GM12891 (cell line): ENCODE results near the gene RHOU.

Source experiments
- PAX5 ChIP-seq: IDR thresholded peaks from 2 replicates; pipeline ENCODE4 v1.6.1; 2011; ENCODE audit warnings: low read length, moderate library complexity, mild to moderate bottlenecking; ENCODE audit not compliant: insufficient read depth, severe bottlenecking
- POLR2A ChIP-seq: IDR thresholded peaks from 2 replicates; pipeline ENCODE4 v1.6.1; 2011; ENCODE audit warnings: low read depth, low read length, control low read depth
- POLR2AphosphoS5 ChIP-seq: IDR thresholded peaks from 2 replicates; pipeline ENCODE4 v1.6.1; 2011; ENCODE audit warnings: low read depth, low read length, control low read depth
- POU2F2 ChIP-seq: IDR thresholded peaks from 2 replicates; pipeline ENCODE4 v1.6.1; 2011; ENCODE audit warnings: low read depth, mild to moderate bottlenecking, control low read depth, low read length, moderate library complexity
- SPI1 ChIP-seq: IDR thresholded peaks from 2 replicates; pipeline ENCODE4 v1.6.1; 2011; ENCODE audit warnings: low read depth, low read length, control low read depth
- TAF1 ChIP-seq: IDR thresholded peaks from 2 replicates; pipeline ENCODE4 v1.6.1; 2011; ENCODE audit warnings: low read depth, low read length, control low read depth

- TF ChIP-seq POLR2A = no peak
- no peak for TF ChIP-seq POLR2AphosphoS5
- TF ChIP-seq PAX5 = no peak
- no peak for TF ChIP-seq SPI1
- no peak for TF ChIP-seq TAF1
- no peak for TF ChIP-seq POU2F2
Measured at GRCh38 chr1:228723921-228724320, 11.4 kb upstream of the RHOU start.
